CD4-positive, CD25-positive, alpha-beta regulatory T cell (primary cell): Measurements from ENCODE around the gene HPSE2. TPM values are rescaled to one million over a fixed set of nuclear protein-coding genes. Genes with fewer than 3 reads are reported as not detected.
"Not testable (repeated sequence)": the region's sequence is repeated elsewhere in the genome, so short reads cannot be mapped to it uniquely, and the experiment has no call there.

Experiments
- ATAC-seq, 2 donors: fragments of 150-1000 bp; cut with Tn5 transposase; one replicate each; pipeline ENCODE4 v1.10.0; 2021; ENCODE audit warnings: low read depth in 2 of 2, moderate number of reproducible peaks in 2 of 2, moderate library complexity in 1 of 2
- DNase-seq, 3 donors: peaks; one replicate each; pipeline versions ENCODE4 v3.0.0 to v3.0.0-alpha.2; 2012 to 2022; ENCODE audit warnings: mixed read lengths in 1 of 3
- H3K27ac ChIP-seq: one replicate; pipeline ENCODE4 v1.7.0; 2013; ENCODE audit warnings: mild to moderate bottlenecking, low read length; ENCODE audit not compliant: insufficient read depth, poor library complexity, severe bottlenecking
- H3K27me3 ChIP-seq: one replicate; pipeline ENCODE4 v1.7.0; 2013; ENCODE audit warnings: low read length; ENCODE audit not compliant: control insufficient read depth, insufficient read depth
- H3K36me3 ChIP-seq: one replicate; pipeline ENCODE4 v1.7.0; 2013; ENCODE audit warnings: mild to moderate bottlenecking, low read length, moderate library complexity; ENCODE audit not compliant: control insufficient read depth, insufficient read depth
- H3K4me1 ChIP-seq: 2 replicates; pipeline ENCODE4 v1.7.0; 2013; ENCODE audit warnings: mild to moderate bottlenecking, low read length; ENCODE audit not compliant: insufficient read depth, control insufficient read depth, poor library complexity, severe bottlenecking
- H3K4me3 ChIP-seq: one replicate; pipeline ENCODE4 v1.7.0; 2013; ENCODE audit warnings: low read depth, mild to moderate bottlenecking, low read length, moderate library complexity
- H3K9me3 ChIP-seq, 2 experiments: 1 replicate in 1 of 2; 2 replicates in 1 of 2; pipeline ENCODE4 v1.7.0; 2013; ENCODE audit warnings: low read length in 2 of 2, mild to moderate bottlenecking in 1 of 2, moderate library complexity in 1 of 2; ENCODE audit not compliant: control insufficient read depth in 2 of 2
- H3K27ac Mint-ChIP-seq, 3 donors: one replicate each; pipeline ENCODE4 v1.8.0; 2020 to 2022; ENCODE audit warnings: mild to moderate bottlenecking in 3 of 3, mixed read lengths in 3 of 3, moderate library complexity in 2 of 3
- H3K27me3 Mint-ChIP-seq: one replicate; pipeline ENCODE4 v1.8.0; 2022; ENCODE audit warnings: mild to moderate bottlenecking, mixed read lengths
- H3K36me3 Mint-ChIP-seq: one replicate; pipeline ENCODE4 v1.8.0; 2020; ENCODE audit warnings: mixed read lengths
- H3K4me1 Mint-ChIP-seq, 4 donors: one replicate each; pipeline ENCODE4 v1.8.0; 2020 to 2022; ENCODE audit warnings: mixed read lengths in 4 of 4, mild to moderate bottlenecking in 1 of 4
- H3K4me3 Mint-ChIP-seq, 4 donors: one replicate each; pipeline ENCODE4 v1.8.0; 2020 to 2022; ENCODE audit warnings: mild to moderate bottlenecking in 4 of 4, mixed read lengths in 4 of 4, moderate library complexity in 3 of 4
- H3K9me3 Mint-ChIP-seq, 7 donors: one replicate each; pipeline ENCODE4 v1.8.0; 2020 to 2022; ENCODE audit warnings: mixed read lengths in 7 of 7, mild to moderate bottlenecking in 3 of 7, moderate library complexity in 2 of 7
- polyA plus RNA-seq, 4 donors: library from polyadenylated mRNA; unstranded; fragments of 300-500 nt; fragmentation: Illumina TruSeq; gene quantifications; one replicate each; pipeline ENCODE4 v1.2.3, GENCODE V29; 2021
- total RNA-seq: library from RNA; stranded (reverse); gene quantifications from one replicate; pipeline ENCODE4 v1.2.3, GENCODE V29; 2022

The HPSE2 gene
- total and polyA plus RNA-seq, 5 donors from 2014 or later: 0.07 to 0.31 TPM; not detected in 3

DNA sequence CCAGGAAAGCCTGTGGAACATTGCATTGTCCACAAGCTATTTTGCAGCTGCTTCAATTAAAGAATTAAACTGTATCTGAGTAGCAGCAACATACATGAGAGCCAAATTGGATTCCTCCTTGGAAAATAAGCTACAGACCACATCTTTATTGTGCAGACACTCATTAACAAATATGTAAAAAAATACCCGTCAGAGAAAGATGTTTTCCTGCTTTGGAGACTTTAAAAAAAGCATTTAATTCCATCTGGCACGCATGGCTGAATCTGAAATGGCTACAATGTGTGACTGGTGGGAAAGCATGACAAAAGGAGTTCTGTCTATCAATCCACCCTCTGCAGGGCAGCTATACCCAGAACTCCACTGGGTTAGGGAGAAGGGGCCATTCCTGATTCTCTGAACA, 715.8 kb downstream of the HPSE2 start:
- H3K27me3 Mint-ChIP-seq: peaks cover 7% of the 10 kb centered on the region
- no peaks in the 10 kb centered on the region for H3K9me3 ChIP-seq
- no peak for DNase-seq
- no peaks in the 10 kb centered on the region for H3K4me1 ChIP-seq
- H3K27me3 ChIP-seq: peaks cover 6% of the 10 kb centered on the region
- no peak overlapping the region for H3K27ac ChIP-seq
- no peak overlapping the region for H3K27ac Mint-ChIP-seq
- H3K4me3 Mint-ChIP-seq: no peak overlapping the region
- no peaks in the 10 kb centered on the region for H3K36me3 Mint-ChIP-seq
- no peak overlapping the region for H3K4me3 ChIP-seq
- no peaks in the 10 kb centered on the region for H3K36me3 ChIP-seq
- H3K4me1 Mint-ChIP-seq: no peaks in the 10 kb centered on the region
- no peak for ATAC-seq
- peaks cover 0 to 1% (median 0%) of the 10 kb centered on the region in 7 donors for H3K9me3 Mint-ChIP-seq

DNA sequence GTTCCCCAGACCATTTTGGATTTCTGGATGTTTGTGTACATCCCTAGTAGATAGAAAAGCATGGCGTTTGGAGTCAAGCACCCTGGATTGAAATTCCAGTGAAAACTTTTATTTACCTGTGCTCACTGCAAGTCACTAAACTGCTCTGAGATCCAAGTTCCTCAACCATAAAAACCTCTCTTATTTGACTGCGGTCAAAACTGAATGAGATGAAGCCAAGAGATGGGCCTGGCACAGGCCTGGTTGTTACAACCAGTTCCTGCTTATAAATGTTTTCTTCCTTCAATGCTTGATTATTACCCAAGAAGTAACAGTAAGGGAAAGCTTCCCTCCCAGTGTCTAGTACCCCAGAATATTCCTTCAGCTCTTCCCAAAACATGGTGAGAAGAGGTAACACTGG, 718.0 kb downstream of the HPSE2 start:
- no peak overlapping the region for H3K4me3 Mint-ChIP-seq
- Histone ChIP-seq H3K27me3 (peaks cover 6% of the 10 kb centered on the region), H3K4me1 (no peaks in the 10 kb centered on the region), H3K9me3 (no peaks in the 10 kb centered on the region), H3K4me3 (no peak overlapping the region), H3K36me3 (no peaks in the 10 kb centered on the region), H3K27ac (no peak overlapping the region)
- H3K27ac Mint-ChIP-seq: no peak overlapping the region
- H3K9me3 Mint-ChIP-seq: peaks cover 0 to 1% (median 0%) of the 10 kb centered on the region in 7 donors
- H3K27me3 Mint-ChIP-seq: peaks cover 9% of the 10 kb centered on the region
- H3K36me3 Mint-ChIP-seq: no peaks in the 10 kb centered on the region
- ATAC-seq (no peak), DNase-seq (no peak)
- H3K4me1 Mint-ChIP-seq: no peaks in the 10 kb centered on the region

DNA sequence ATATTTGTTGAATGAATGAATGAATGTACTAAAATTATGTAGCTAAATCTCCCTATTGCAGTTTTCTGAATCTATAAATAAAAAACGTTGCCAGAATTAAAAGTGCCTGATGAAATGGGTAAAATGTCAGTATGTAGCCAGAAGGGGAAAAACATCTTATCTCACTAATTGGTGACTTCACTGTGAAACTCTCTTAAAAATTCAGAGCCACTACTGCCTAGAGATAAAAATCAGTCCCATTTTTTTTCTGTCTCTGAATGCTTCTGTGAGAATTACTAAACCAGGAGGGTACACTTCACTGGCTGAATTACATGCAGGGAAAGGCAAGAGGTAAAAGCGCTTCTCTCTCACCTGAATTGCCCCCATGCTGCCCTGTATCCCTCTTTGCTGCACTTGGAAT, 719.3 kb downstream of the HPSE2 start:
- Histone ChIP-seq H3K4me1 (no peaks in the 10 kb centered on the region), H3K4me3 (no peak overlapping the region), H3K36me3 (no peaks in the 10 kb centered on the region), H3K9me3 (no peaks in the 10 kb centered on the region), H3K27me3 (peaks cover 6% of the 10 kb centered on the region), H3K27ac (no peak overlapping the region)
- ATAC-seq (no peak), DNase-seq (no peak)
- Mint-ChIP-seq H3K36me3 (no peaks in the 10 kb centered on the region), H3K4me1 (no peaks in the 10 kb centered on the region), H3K9me3 (no peaks in the 10 kb centered on the region), H3K4me3 (no peak overlapping the region), H3K27ac (no peak overlapping the region), H3K27me3 (peaks cover 9% of the 10 kb centered on the region)

DNA sequence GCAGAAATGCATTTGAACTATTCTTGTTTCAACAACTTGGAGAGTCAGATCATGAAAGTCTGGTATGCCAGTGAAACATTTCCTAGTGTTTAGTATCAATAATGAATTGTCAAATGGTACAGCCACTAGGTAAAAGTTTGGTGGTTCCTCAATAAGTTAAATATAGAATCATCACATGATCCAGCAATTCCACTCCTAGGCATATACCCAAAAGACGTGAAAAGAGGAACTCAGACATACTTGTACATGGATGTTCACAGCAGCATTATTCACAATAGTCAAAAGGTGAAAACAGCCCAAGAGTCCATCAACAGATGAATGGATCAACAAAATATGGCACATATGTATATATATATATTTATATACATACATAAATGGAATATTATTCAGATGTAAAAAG, 721.9 kb downstream of the HPSE2 start:
- Mint-ChIP-seq H3K27me3 (peaks cover 5% of the 10 kb centered on the region), H3K9me3 (no peaks in the 10 kb centered on the region), H3K4me1 (no peaks in the 10 kb centered on the region), H3K36me3 (no peaks in the 10 kb centered on the region), H3K27ac (no peak overlapping the region), H3K4me3 (no peak overlapping the region)
- no peaks in the 10 kb centered on the region for H3K9me3 ChIP-seq
- H3K27ac ChIP-seq: no peak overlapping the region
- DNase-seq (no peak), ATAC-seq (no peak)
- H3K27me3 ChIP-seq: peaks cover 6% of the 10 kb centered on the region
- H3K4me1 ChIP-seq: no peaks in the 10 kb centered on the region
- no peaks in the 10 kb centered on the region for H3K36me3 ChIP-seq
- no peak overlapping the region for H3K4me3 ChIP-seq

DNA sequence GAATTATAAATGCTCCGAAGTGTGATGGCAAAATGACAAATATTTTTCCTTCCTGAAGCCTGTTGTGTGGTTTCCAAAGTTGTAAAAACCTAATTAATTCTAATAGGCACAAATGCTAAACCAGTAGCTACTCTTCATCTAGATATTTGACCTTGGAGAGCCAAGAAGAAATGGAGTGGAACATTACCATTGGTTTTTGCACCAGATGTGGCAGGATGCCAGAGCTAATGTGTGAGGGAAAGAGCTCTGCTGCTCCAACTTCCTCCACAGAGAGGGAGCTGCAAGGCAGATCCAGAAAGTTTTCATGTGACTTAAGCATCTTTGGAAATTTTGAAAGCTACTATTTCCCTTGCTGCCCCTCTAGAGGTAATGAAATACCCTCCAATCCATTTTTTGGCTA, 723.8 kb downstream of the HPSE2 start:
- no peaks in the 10 kb centered on the region for H3K36me3 Mint-ChIP-seq
- no peaks in the 10 kb centered on the region for H3K9me3 Mint-ChIP-seq
- Histone ChIP-seq H3K27ac (no peak overlapping the region), H3K4me1 (no peaks in the 10 kb centered on the region), H3K36me3 (no peaks in the 10 kb centered on the region), H3K4me3 (no peak overlapping the region), H3K27me3 (peaks cover 2% of the 10 kb centered on the region), H3K9me3 (no peaks in the 10 kb centered on the region)
- H3K4me3 Mint-ChIP-seq: no peak overlapping the region
- H3K4me1 Mint-ChIP-seq: no peaks in the 10 kb centered on the region
- no peak overlapping the region for H3K27ac Mint-ChIP-seq
- H3K27me3 Mint-ChIP-seq: peaks cover 5% of the 10 kb centered on the region
- no peak for ATAC-seq
- no peak for DNase-seq

DNA sequence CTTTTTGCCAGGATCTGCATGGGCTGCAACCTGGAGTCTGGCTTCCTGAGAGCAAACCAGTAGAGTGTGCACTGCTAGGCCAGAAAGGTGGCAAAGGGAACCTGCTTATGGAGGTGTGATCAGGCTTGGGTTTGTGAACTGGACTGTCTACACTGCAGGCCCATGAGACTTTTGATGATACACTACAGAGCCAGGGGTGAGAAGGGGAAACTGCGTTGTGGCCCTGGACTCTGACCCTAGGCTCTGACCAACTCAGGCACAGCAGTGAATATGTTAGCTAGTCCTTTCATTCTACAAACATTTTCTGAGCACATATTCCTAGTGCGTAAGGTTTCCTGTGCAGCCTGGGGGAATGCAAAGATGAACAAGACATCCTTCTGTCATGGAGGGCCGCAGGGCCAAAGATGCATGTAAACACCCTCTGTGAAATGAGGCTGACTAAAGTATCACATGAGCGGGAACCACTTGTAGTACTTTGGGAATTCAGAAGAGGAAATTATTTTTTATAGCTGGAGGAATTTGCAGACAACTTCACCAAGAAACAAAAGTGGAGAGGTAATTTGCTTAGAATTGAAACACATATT, 725.1 kb downstream of the HPSE2 start:
- Histone ChIP-seq H3K27ac (no peak overlapping the region), H3K4me3 (no peak overlapping the region), H3K27me3 (peaks cover 2% of the 10 kb centered on the region), H3K4me1 (no peaks in the 10 kb centered on the region), H3K9me3 (no peaks in the 10 kb centered on the region), H3K36me3 (no peaks in the 10 kb centered on the region)
- no peak for ATAC-seq
- H3K27me3 Mint-ChIP-seq: peaks cover 10% of the 10 kb centered on the region
- H3K27ac Mint-ChIP-seq: no peak overlapping the region
- no peak for DNase-seq
- no peaks in the 10 kb centered on the region for H3K9me3 Mint-ChIP-seq
- H3K4me1 Mint-ChIP-seq: no peaks in the 10 kb centered on the region
- no peak overlapping the region for H3K4me3 Mint-ChIP-seq
- H3K36me3 Mint-ChIP-seq: no peaks in the 10 kb centered on the region

DNA sequence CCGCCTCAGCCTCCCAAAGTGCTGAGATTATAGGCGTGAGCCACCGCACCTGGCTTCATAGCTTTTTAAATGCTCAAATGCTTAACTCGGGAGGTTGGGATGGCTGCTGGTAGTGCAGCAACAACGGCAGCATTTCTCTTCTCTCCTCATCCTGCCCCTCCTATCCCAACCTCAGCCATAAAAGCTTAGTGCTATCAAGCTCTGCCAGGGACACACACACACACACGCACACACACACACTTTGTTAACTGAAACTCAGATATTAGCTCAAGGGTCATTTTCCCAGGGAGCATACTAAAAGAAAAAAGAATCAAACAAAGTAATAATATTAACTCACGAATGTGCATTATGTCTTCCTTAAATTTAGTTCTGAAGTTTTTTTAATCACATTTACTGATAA, 725.9 kb downstream of the HPSE2 start:
- Mint-ChIP-seq H3K27ac (no peak overlapping the region), H3K9me3 (peaks cover 0 to 2% (median 0%) of the 10 kb centered on the region in 7 donors), H3K4me1 (no peaks in the 10 kb centered on the region), H3K4me3 (no peak overlapping the region), H3K36me3 (no peaks in the 10 kb centered on the region), H3K27me3 (peaks cover 5% of the 10 kb centered on the region)
- Histone ChIP-seq H3K27ac (no peak overlapping the region), H3K4me3 (no peak overlapping the region), H3K36me3 (no peaks in the 10 kb centered on the region), H3K4me1 (no peaks in the 10 kb centered on the region), H3K9me3 (no peaks in the 10 kb centered on the region), H3K27me3 (no peaks in the 10 kb centered on the region)
- ATAC-seq: no peak
- DNase-seq: no peak

DNA sequence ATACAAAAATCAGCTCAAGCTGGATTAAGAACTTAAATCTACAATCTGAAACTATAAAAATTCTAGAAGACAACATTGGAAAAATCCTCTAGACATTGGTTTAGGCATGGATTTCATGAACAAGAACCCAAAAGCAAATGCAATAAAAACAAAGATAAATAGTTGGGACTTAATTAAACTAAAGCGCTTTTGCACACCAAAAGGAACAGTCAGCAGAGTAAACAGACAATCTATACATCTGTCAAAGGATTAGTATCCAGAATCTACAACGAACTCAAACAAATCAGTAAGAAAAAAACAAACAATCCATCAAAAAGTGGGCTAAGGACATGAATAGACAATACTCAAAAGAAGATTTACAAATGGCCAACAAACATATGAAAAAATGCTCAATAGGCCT, 733.1 kb downstream of the HPSE2 start:
- H3K36me3 Mint-ChIP-seq, H3K4me3 Mint-ChIP-seq, H3K27ac Mint-ChIP-seq, H3K9me3 Mint-ChIP-seq, H3K4me3 ChIP-seq, DNase-seq, H3K9me3 ChIP-seq, H3K36me3 ChIP-seq, H3K4me1 ChIP-seq, ATAC-seq, H3K4me1 Mint-ChIP-seq, H3K27ac ChIP-seq, H3K27me3 ChIP-seq: not testable (repeated sequence)
- peaks cover 16% of the 10 kb centered on the region for H3K27me3 Mint-ChIP-seq
